Spleen (tissue), 3 donors: Measurements from ENCODE around the gene NXPH3.

Source experiments
- POLR2A ChIP-seq, 3 donors: fragments of 450-650 bp; IDR thresholded peaks; one replicate each; pipeline ENCODE4 v1.5.1; 2017; ENCODE audit warnings: antibody characterized with exemption in 3 of 3, mild to moderate bottlenecking in 1 of 3
- POLR2AphosphoS5 ChIP-seq, 3 donors: sonication (generic); formaldehyde crosslinking; IDR thresholded peaks; one replicate each; pipeline ENCODE4 v1.5.1; 2017; ENCODE audit warnings: antibody characterized with exemption in 3 of 3

GRCh38 chr17:49630113-49630900, 54.6 kb downstream of the NXPH3 start:
- TF ChIP-seq POLR2AphosphoS5 (IDR thresholded peaks at IDR 0.05) = no peak
- no peak for TF ChIP-seq POLR2A (IDR thresholded peaks at IDR 0.05)
